GM19193 (cell line): ENCODE measurements around the gene UBL4A.

Experiments
- POLR2A ChIP-seq: IDR thresholded peaks from 4 replicates; pipeline ENCODE4 v1.6.1; 2011; ENCODE audit not compliant: insufficient read depth, insufficient read length; ENCODE audit errors: extremely low read depth

The UBL4A gene

DNA sequence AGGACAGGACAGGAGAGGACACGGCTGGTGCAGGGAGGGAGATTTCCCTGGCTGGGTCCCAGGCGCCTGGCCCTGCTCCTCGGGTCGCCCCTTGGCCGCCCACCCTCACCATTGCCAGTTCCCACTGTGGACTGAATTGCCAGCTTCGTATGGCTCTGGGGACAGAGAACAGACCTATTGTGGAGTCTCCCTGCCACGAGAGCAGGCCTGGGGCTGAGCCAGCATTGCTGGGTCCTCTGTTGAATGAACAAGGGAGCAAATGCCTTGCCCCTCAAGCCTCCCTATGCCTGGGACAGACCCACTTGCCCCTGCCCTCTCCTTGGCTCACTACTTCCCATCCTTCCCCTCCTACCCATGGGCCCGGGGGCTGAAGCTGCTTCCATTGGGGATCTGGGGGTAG lies 24.0 kb downstream of the UBL4A start:
- no peak for TF ChIP-seq POLR2A

GRCh38 chrX:154460326-154460725 lies 26.1 kb downstream of the UBL4A start:
- no peak for TF ChIP-seq POLR2A

GRCh38 chrX:154459832-154460231 lies 26.6 kb downstream of the UBL4A start:
- no peak for TF ChIP-seq POLR2A

GRCh38 chrX:154458954-154459778 lies 27.2 kb downstream of the UBL4A start:
- no peak for TF ChIP-seq POLR2A

DNA sequence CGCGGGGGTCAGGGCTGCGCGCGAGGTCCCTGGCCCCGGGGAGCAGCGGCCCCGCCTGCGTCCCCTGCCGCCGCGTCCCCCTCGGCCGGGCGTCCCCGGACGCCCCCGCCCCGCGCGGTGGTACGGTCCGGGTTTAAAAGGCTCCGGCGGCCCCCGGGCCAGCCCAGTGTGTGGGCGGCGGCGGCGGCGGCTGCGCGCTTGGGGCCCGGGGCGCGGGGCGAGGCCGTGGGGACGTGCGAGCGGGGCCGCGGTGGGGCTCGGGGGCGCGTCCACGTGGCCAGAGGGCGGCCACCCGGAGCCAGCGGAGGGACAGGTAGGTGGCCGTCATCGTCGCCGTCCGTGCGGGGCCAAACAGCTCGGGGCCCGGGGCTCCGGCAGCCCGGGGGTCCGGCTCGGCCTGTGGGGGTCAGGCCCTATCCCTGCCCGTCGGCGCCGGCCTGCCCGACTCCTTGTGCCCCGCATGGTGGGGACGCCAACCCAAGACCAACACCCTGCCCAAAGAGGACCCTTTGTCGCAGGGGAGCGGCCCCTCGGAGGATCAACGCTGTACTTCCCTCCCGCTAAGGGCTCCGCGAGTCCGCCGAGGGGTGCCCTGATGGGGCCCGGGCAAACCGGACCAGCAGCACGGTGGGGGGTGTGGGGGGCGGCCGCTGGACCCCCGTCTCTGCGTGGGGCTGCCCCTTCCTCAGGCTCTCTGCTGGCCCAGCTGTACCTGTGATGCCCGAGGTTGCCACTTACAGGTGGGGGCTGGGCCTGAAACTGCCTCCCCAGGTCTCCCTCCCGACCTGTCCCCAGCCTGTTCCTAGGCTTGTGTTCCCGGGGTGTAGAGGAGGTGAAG lies 28.1 kb downstream of the UBL4A start, which contains the start of gene PLXNA3:
TSS of gene PLXNA3 (plus strand) at position 166 of the 838 bp plus-strand sequence. CDS start 1,903 bp downstream, outside the sequence.
- TF ChIP-seq POLR2A: peak; percentile 47

DNA sequence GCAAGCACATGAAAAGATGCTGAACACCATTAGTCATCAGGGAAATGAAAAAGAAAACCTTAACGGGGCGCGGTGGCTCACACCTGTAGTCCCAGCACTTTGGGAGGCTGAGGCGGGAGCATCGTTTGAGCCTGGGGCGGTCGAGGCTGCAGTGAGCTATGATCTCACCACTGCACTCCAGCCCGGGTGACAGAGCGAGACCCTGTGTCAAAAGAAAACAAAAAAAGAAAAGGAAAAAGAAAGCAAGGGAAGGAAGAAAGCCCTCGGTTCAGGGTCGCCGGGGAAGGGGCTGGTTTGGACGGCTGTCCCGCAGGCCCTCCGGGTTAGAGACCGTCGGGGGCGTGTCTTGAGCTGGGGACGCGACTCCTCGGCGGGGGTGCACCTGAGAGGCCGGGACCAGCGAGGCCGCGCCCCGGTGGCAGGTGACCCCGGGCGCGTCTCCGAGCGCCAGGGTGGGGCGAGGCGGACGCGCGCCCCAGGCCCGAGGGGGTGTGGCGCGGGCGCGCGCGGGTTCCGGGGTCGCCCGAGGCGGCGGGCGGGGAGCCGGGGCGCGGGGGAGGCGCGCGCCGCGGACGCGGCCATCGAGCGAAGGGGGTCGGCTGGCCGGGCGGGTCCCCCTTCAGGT lies 28.8 kb downstream of the UBL4A start:
- TF ChIP-seq POLR2A: no peak

- TF ChIP-seq POLR2A: no peak
Observed at GRCh38 chrX:154452823-154453222, 33.6 kb downstream of the UBL4A start.

DNA sequence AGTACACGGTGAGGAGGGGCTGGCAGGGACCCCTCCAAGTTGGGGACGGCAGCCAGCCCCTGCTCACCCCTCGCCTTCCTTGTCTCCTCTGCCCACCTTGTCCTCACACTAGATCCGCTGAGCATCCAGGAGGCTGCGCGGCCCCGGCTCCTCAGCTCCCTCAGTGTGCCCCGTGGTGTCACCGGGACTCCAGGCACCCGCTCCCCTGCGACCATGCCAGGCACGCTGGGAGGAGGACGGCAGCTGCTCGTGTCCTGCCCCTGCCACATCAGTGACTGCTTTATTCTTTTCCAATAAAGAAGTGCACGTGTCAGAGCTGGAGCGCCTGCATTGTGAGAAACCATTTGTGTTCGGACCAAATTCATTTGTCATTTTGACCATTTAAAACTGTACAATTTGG lies 36.1 kb downstream of the UBL4A start:
- no peak for TF ChIP-seq POLR2A

DNA sequence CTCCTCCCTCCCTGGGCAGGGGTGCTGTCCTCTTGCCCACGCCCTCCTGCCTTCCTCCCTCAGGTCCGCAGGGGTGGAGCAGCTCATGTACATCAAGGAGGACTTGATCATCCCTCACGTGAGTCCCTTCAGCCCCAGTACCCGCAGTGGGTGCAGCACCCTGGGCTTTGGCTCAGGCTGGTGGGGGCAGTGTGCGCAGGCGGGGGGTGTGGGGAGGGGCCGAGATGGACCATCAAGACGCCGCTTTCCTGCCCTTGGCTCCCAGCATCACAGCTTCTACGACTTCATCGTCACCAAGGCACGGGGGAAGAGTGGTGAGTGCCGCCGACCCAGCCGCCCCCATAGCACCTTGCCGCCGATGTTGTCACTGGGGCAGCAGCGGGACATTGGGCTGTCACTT lies 36.8 kb downstream of the UBL4A start:
- no peak for TF ChIP-seq POLR2A

GRCh38 chrX:154448484-154448883 lies 37.9 kb downstream of the UBL4A start:
- TF ChIP-seq POLR2A: no peak

DNA sequence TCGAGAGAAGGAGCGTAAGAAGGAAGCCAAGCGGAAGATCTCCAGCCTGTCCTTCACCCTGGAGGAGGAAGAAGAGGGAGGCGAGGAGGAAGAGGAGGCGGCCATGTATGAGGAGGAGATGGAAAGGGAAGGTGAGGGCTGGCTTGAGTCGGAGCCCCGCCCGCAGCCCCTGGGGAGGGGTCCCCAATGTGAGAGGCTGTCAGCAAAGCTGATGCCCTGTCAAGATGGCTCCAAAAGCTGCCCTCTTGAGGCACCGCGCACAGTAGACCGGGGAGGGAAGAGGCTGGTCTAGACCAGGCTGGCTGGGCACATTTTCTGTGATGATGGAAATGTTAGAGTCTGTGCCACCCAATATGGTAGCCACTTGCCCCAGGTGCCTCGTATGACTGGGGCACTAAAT lies 40.0 kb downstream of the UBL4A start:
- no peak for TF ChIP-seq POLR2A

DNA sequence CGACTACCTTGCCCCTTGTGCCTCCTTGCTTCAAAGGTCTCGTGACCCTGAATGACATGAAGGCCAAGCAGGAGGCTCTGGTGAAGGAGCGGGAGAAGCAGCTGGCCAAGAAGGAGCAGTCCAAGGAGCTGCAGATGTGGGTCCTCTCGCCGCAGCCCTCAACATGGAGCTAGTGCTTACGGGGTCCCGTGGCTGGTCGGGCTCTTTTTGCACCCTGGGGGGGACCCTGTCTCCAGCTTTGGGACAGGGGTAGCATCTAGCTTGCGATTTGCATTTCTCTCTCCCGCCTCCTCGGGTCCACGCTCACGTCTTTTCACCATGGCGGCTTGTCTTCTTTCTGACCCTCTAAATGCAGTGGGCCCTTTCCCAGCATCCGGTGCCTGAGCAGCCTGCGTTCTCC lies 40.6 kb downstream of the UBL4A start:
- no peak for TF ChIP-seq POLR2A

- TF ChIP-seq POLR2A: no peak
Observed at GRCh38 chrX:154444755-154445246, 41.6 kb downstream of the UBL4A start.

DNA sequence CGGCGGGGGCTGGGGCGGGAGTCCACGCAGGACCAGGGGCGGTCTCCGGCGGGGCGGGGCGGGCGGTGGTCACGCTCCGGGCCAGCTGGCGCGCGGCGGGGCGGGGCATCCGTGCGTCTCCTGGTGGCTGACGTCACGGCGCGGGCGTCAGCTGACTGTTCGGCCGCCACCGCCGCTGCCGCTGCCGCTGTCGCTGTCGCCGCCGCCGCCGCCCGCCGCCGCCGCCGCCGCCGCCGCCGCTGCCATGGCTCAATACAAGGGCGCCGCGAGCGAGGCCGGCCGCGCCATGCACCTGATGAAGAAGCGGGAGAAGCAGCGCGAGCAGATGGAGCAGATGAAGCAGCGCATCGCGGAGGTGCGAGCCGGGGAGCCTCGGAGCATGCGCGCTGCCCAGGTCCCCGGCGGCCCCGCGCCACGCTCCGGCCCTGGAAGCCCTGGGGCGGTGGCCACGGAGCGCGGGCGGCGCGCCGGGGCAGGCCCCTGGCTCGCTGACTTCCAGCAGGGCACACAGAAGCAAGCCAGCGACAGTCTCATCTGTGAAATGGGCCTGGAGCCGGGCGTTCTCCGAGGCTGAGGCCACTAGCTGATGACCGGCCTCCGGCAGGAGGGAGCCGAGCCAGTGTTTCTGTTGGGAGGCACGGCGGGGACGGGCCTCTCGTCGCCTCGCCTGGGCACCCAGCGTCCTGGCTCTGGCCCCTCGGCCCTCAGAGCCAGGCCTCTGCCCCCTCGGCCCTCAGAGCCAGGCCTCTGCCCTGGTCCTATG lies 42.2 kb downstream of the UBL4A start, which contains the start of gene FAM50A:
TSS of gene FAM50A (plus strand) at position 150 of the 763 bp plus-strand sequence. CDS start at position 245, 95 bp downstream.
- no peak for TF ChIP-seq POLR2A
